RWPE1 (cell line): ENCODE measurements around the gene NEK9.
"Not testable (repeated sequence)": the region's sequence is repeated elsewhere in the genome, so short reads cannot be mapped to it uniquely, and the experiment has no call there.

Source experiments
- CTCF ChIA-PET: fragments of 350-600 bp; sonication (Branson Sonifier 250); formaldehyde crosslinking; extraction: SDS; loops from one replicate; lab custom pipeline; 2021; lab: Yijun Ruan, JAX
- POLR2A ChIA-PET: fragments of 400-600 bp; formaldehyde crosslinking; extraction: SDS; loops from one replicate; lab custom pipeline; 2020; ENCODE audit warnings: antibody characterized with exemption; ENCODE audit not compliant: low non-redundant PET; lab: Yijun Ruan, JAX
- DNase-seq: peaks from one replicate; pipeline ENCODE4 v3.0.0; 2012; ENCODE audit warnings: low spot score
- H3K27ac ChIP-seq: fragments of 450-650 bp; 2 replicates; pipeline ENCODE4 v1.5.1; 2017
- TF ChIP-seq, protein P1 (sequence below): fragments of 450-650 bp; conservative IDR thresholded peaks from 2 replicates; pipeline ENCODE4 v1.5.1; 2017; ENCODE audit warnings: low read depth, mild to moderate bottlenecking

Gene NEK9

DNA sequence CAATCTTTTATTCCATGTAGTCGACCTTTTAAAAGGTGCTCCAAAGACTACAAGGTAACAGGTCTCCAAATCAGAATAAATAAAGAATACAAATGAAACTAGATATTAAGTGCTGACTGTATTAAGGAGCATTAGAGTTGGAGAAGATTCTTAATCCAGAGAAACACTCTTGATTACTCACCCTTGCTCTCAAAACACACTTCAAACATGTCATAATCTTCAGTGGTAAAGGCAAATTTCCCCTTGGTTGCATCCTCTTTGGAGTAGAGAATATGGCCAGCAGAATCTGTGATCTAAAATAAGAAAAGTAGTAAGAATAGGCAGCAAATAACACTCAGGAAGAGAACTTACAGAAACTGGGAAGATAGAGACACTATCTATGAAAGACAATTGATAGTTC lies 25.0 kb upstream of the NEK9 start:
- no peak overlapping the region for H3K27ac ChIP-seq
- TF ChIP-seq, protein P1, sequence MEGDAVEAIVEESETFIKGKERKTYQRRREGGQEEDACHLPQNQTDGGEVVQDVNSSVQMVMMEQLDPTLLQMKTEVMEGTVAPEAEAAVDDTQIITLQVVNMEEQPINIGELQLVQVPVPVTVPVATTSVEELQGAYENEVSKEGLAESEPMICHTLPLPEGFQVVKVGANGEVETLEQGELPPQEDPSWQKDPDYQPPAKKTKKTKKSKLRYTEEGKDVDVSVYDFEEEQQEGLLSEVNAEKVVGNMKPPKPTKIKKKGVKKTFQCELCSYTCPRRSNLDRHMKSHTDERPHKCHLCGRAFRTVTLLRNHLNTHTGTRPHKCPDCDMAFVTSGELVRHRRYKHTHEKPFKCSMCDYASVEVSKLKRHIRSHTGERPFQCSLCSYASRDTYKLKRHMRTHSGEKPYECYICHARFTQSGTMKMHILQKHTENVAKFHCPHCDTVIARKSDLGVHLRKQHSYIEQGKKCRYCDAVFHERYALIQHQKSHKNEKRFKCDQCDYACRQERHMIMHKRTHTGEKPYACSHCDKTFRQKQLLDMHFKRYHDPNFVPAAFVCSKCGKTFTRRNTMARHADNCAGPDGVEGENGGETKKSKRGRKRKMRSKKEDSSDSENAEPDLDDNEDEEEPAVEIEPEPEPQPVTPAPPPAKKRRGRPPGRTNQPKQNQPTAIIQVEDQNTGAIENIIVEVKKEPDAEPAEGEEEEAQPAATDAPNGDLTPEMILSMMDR: no peak
- DNase-seq: no peak
- ChIA-PET POLR2A (no interaction called here), CTCF (interaction anchor here (0.7 kb wide), 1 partner anchor 898 kb away, joined by 3 read pairs; no protein-coding TSS in a partner anchor)

DNA sequence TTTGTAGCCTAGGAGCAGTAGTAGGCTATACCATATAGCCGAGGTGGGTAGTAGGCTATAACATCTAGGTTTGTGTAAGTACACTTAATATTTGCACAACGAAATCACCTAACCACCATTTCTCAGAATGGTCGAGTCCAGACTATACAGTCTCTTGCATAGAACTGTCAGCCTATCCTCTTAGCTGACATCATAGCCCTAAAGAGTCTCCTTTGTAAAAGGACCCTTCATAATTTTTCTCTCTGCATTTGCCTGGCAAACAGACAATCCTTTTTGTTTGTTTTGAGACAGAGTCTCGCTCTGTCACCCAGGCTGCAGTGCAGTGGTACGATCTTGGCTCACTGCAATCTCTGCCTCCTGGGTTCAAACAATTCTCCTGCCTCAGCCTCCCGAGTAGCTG lies 23.8 kb upstream of the NEK9 start:
- CTCF ChIA-PET, DNase-seq: not testable (repeated sequence)
- peak overlapping the region; percentile 19; the same call in 1 of the 2 replicates for H3K27ac ChIP-seq
- POLR2A ChIA-PET: interaction anchor here (0.6 kb wide), 1 partner anchor 79 kb away, joined by 3 read pairs; no protein-coding TSS in a partner anchor

DNA sequence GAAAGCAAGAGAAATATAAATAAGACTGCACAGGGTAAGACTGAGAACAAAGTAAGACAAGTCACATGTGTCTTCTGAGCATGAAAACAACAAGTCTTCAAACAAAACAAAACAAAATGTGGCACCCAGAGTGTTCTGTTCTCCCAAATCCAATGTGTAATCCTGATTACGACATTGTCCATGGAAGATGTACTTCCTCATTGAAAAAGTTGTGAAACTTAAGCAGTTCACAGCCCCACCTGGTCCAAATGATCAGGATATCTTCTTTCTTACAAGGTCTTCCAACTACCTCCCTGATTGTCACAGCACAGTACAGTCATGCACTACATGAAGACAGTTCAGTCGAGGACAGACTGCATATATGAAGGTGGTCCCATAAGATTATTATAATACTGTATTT lies 23.3 kb upstream of the NEK9 start:
- ChIA-PET POLR2A (no interaction called here), CTCF (interaction anchor here (0.6 kb wide), 1 partner anchor 18 kb away, joined by 8 read pairs; no protein-coding TSS in a partner anchor)
- DNase-seq: no peak
- peak overlapping the region; percentile 41; the same call in 1 of the 2 replicates for H3K27ac ChIP-seq
- TF ChIP-seq, protein P1: no peak

DNA sequence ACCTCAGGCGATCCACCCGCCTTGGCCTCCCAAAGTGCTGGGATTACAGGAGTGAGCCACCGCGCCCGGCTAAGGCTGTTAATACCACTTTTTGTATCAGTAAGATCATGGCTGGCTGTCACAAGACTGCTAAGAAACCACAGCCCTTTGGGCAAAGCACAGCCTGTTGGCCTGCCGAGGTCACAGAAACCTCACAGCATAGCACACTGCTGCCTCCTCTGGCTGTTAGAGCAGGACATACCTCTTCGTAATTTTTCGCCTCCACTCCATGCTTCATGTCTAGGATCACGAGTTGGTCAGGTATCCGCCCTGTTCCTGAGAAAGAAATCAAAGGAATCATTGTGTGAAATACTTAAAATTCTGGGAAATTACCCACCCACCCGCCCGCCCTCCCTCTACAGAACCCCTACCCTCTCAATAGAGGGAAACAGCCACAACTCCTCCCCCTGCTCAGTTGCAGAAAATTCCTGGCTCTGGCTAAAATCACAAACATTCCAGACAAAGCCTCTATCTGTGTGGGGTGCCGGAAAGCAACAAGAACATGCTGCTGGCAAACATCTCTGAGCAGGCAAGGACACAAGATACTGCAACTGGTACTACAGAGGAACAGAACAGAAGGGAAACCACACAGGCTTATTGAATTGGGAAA lies 20.7 kb upstream of the NEK9 start:
- CTCF ChIA-PET: interaction anchor here (0.7 to 0.8 kb wide), 3 partner anchors 8 to 413 kb away, joined by 3 to 4 read pairs (median 3); no protein-coding TSS in a partner anchor
- peak overlapping the region; percentile 19; the same call in 1 of the 2 replicates for H3K27ac ChIP-seq

DNA sequence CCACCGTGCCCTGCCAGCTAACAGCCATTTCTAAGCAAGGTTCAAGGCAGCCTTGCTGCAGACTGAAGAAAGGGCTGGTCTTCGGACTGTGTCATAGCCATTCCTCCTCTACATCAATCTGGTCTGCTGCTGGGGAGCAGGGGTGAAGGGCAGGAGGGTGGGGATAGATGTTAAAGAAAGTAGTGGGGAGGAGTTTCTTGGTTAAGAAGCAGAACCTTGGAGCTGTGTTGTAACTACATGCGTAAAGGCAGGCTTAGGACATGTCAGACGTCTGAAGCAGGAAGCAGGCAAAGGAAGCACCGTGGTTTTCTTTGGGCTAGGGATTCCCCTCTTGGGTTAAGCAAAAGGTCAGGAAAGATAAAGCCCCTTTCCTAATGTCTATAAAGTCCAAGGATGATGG lies 18.1 kb upstream of the NEK9 start:
- no peak overlapping the region; the same call in 1 of the 2 replicates for H3K27ac ChIP-seq
- TF ChIP-seq, protein P1: no peak
- ChIA-PET POLR2A (no interaction called here), CTCF (no interaction called here)
- no peak for DNase-seq

More for the DNA sequence above, 20.7 kb upstream of the NEK9 start:
- no peak for DNase-seq
- POLR2A ChIA-PET: no interaction called here
- TF ChIP-seq, protein P1: no peak

DNA sequence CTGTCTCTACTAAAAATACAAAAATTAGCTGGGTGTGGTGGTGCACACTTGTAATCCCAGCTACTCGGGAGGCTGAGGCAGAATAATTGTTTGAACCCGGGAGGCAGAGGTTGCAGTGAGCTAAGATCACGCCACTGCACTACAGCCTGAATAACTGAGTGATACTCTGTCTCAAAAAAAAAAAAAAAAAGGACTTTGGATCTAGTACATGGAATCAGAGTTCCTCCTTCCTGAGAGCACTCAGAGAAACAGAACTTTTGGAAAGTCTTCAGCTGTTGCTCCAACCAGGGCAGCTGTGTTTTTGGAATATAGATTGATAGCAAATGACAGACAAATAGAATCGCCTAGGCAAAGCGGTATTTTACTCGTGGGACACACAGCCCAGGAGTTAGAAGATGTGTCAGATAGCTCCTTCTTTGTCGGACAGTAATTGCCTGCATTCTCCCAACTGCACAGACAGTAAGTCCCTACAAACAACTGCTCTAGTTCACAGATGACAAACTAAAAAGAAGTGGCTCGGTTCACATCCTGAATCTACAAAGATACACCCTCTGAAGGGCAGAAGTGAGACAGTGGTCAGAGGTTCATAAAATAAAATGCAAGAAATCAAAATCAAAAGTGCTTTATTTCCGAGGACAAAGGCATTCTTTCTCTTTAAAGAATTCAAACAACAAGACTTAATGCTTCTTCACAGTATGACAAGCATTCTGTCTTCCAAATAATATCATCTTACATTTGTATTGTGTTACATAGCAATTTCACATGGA lies 17.1 kb upstream of the NEK9 start:
- ChIA-PET CTCF (interaction anchor here (0.7 kb wide), 2 partner anchors 152 to 345 kb away, joined by 3 read pairs; no protein-coding TSS in a partner anchor), POLR2A (interaction anchor here (0.6 kb wide), 1 partner anchor 140 kb away, joined by 5 read pairs; no protein-coding TSS in a partner anchor)
- TF ChIP-seq, protein P1: no peak

More for the DNA sequence above, 17.1 kb upstream of the NEK9 start:
- H3K27ac ChIP-seq: no peak overlapping the region
- DNase-seq: no peak
